ENCODE data around the gene ROPN1B.
"Not testable (repeated sequence)": the region's sequence is repeated elsewhere in the genome, so short reads cannot be mapped to it uniquely, and the experiment has no call there.

DNA sequence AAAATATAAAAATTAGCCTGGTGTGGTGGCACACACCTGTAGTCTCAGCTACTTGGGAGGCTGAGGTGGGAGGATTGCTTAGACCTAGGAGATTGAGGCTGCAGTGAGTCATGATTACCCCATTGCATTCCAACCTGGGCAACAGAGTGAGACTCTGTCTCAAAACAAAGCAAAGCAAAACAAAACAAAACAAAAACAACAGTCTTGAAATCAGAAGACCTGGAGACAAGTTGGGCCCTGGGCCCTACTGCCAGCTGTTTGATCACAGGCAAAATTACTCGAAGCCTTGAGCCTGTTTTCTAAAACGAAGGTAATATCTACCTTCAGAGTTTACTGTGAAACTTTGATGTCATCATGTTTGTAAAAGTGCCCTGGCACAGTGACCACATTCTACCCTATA, 857 bp upstream of the ROPN1B start:
- TF ChIP-seq CTCF (conservative IDR thresholded peaks at IDR 0.05; ENCODE audit: low read depth, low read length); EZH2 (IDR thresholded peaks at IDR 0.05; ENCODE audit: low read length, unreplicated experiment); EZH2phosphoT487 (IDR thresholded peaks at IDR 0.05; ENCODE audit: borderline replicate concordance, low read length): not testable (repeated sequence)
